Astrocyte (in vitro differentiated cells and primary cell): ENCODE data around the gene WIPF2. TPM values are rescaled to one million over a fixed set of nuclear protein-coding genes. Genes with fewer than 3 reads are reported as not detected.
"Not testable (repeated sequence)": the region's sequence is repeated elsewhere in the genome, so short reads cannot be mapped to it uniquely, and the experiment has no call there.

ENCODE experiments used
- DNase-seq: peaks from one replicate; pipeline ENCODE4 v3.0.0-alpha.2; 2010; ENCODE audit warnings: low read depth
- FAIRE-seq: peaks from 2 replicates; lab custom pipeline; 2011; peaks lifted over from hg19 to GRCh38; lab: Jason Lieb, UNC
- H2AFZ ChIP-seq: 2 replicates; pipeline ENCODE4 v1.6.0; 2012; ENCODE audit warnings: low read depth, low read length, inconsistent platforms
- H3K27ac ChIP-seq: 2 replicates; pipeline ENCODE4 v1.5.1; 2011; ENCODE audit warnings: low read depth, low read length, inconsistent platforms
- H3K27me3 ChIP-seq: 2 replicates; pipeline ENCODE4 v1.6.0; 2011; ENCODE audit warnings: low read length, inconsistent platforms; ENCODE audit not compliant: insufficient read depth
- H3K36me3 ChIP-seq: 2 replicates; pipeline ENCODE4 v1.5.1; 2011; ENCODE audit warnings: low read length, inconsistent platforms; ENCODE audit not compliant: insufficient read depth
- H3K4me1 ChIP-seq: 2 replicates; pipeline ENCODE4 v1.5.1; 2011; ENCODE audit warnings: low read length, inconsistent platforms; ENCODE audit not compliant: insufficient read depth
- H3K4me2 ChIP-seq: 2 replicates; pipeline ENCODE4 v1.6.0; 2012; ENCODE audit warnings: low read length, inconsistent platforms
- H3K4me3 ChIP-seq: 2 replicates; pipeline ENCODE4 v1.5.1; 2011; ENCODE audit warnings: low read depth, mild to moderate bottlenecking, low read length, inconsistent platforms; ENCODE audit not compliant: insufficient read depth
- H3K79me2 ChIP-seq: 2 replicates; pipeline ENCODE4 v1.6.0; 2012; ENCODE audit warnings: mild to moderate bottlenecking, low read length, inconsistent platforms; ENCODE audit not compliant: insufficient read depth
- H3K9ac ChIP-seq: 2 replicates; pipeline ENCODE4 v1.6.0; 2012; ENCODE audit warnings: mild to moderate bottlenecking, low read length, inconsistent platforms
- H3K9me3 ChIP-seq: 2 replicates; pipeline ENCODE4 v1.5.1; 2012; ENCODE audit warnings: low read depth, mild to moderate bottlenecking, low read length, inconsistent platforms; ENCODE audit not compliant: insufficient read depth
- H4K20me1 ChIP-seq: 2 replicates; pipeline ENCODE4 v1.6.0; 2012; ENCODE audit warnings: low read length, inconsistent platforms; ENCODE audit not compliant: insufficient read depth
- H3K27ac Mint-ChIP-seq: one replicate; pipeline ENCODE4 v1.8.0; 2021; ENCODE audit warnings: mild to moderate bottlenecking, mixed read lengths; ENCODE audit not compliant: unreplicated experiment
- H3K27me3 Mint-ChIP-seq: one replicate; pipeline ENCODE4 v1.8.0; 2021; ENCODE audit warnings: low read depth, mixed read lengths; ENCODE audit not compliant: unreplicated experiment
- H3K36me3 Mint-ChIP-seq: one replicate; pipeline ENCODE4 v1.8.0; 2021; ENCODE audit warnings: low read depth, mixed read lengths; ENCODE audit not compliant: unreplicated experiment
- H3K4me1 Mint-ChIP-seq: one replicate; pipeline ENCODE4 v1.8.0; 2021; ENCODE audit warnings: low read depth, mixed read lengths; ENCODE audit not compliant: unreplicated experiment
- H3K4me3 Mint-ChIP-seq: one replicate; pipeline ENCODE4 v1.8.0; 2021; ENCODE audit warnings: mild to moderate bottlenecking, moderate library complexity, mixed read lengths; ENCODE audit not compliant: unreplicated experiment
- H3K9me3 Mint-ChIP-seq: one replicate; pipeline ENCODE4 v1.8.0; 2021; ENCODE audit warnings: mild to moderate bottlenecking, mixed read lengths; ENCODE audit not compliant: unreplicated experiment
- EZH2 ChIP-seq: IDR thresholded peaks from 2 replicates; pipeline ENCODE4 v1.6.1; 2012; ENCODE audit warnings: mild to moderate bottlenecking, low read length, inconsistent platforms; ENCODE audit not compliant: insufficient read depth
- total RNA-seq: library from RNA; stranded (reverse); gene quantifications from 2 replicates; pipeline ENCODE4 v1.2.1, GENCODE V29; 2021
- TF ChIP-seq, protein P1 (sequence below): IDR thresholded peaks from 2 replicates; pipeline ENCODE4 v1.5.1; 2011; ENCODE audit warnings: low read depth, mild to moderate bottlenecking, inconsistent platforms, low read length, moderate library complexity; ENCODE audit not compliant: insufficient read depth

Gene WIPF2
- total RNA-seq, 1 donor from 2014 or later, result 30.7 TPM

DNA sequence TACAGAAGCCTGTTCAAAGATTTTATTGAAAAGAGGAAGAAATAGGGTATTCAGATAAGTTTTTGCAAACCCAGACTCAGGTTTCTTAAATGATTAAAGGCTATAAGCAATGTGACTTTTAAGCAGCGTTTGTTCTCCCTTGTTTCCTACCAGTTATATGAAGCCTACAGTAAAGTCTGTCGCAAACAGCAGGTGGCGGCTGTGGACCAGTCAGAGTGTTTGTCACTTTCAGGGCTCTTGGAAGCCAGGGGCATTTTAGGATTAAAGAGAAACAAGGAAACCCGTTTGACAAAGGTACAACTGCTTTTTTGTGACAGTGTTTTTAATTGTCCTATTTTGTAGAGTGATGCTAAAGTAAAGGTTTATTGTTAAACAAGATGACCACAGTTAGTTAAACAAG lies 82.2 kb downstream of the WIPF2 start:
- Mint-ChIP-seq H3K9me3 (no peaks in the 10 kb centered on the region), H3K36me3 (no peaks in the 10 kb centered on the region), H3K27me3 (no peaks in the 10 kb centered on the region), H3K4me1 (peaks cover 23% of the 10 kb centered on the region), H3K27ac (no peak overlapping the region), H3K4me3 (no peak overlapping the region)
- Histone ChIP-seq H3K27me3 (no peaks in the 10 kb centered on the region), H3K9me3 (no peaks in the 10 kb centered on the region), H3K36me3 (peaks cover 20% of the 10 kb centered on the region), H3K9ac (no peak overlapping the region), H3K4me2 (no peak overlapping the region), H2AFZ (no peak overlapping the region), H3K27ac (no peak overlapping the region), H3K4me1 (peaks cover 22% of the 10 kb centered on the region), H3K79me2 (no peaks in the 10 kb centered on the region), H3K4me3 (no peak overlapping the region), H4K20me1 (peaks cover 12% of the 10 kb centered on the region)
- TF ChIP-seq, protein P1, sequence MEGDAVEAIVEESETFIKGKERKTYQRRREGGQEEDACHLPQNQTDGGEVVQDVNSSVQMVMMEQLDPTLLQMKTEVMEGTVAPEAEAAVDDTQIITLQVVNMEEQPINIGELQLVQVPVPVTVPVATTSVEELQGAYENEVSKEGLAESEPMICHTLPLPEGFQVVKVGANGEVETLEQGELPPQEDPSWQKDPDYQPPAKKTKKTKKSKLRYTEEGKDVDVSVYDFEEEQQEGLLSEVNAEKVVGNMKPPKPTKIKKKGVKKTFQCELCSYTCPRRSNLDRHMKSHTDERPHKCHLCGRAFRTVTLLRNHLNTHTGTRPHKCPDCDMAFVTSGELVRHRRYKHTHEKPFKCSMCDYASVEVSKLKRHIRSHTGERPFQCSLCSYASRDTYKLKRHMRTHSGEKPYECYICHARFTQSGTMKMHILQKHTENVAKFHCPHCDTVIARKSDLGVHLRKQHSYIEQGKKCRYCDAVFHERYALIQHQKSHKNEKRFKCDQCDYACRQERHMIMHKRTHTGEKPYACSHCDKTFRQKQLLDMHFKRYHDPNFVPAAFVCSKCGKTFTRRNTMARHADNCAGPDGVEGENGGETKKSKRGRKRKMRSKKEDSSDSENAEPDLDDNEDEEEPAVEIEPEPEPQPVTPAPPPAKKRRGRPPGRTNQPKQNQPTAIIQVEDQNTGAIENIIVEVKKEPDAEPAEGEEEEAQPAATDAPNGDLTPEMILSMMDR, result no peak
- TF ChIP-seq EZH2, result no peak
- FAIRE-seq (no peak), DNase-seq (no peak)

DNA sequence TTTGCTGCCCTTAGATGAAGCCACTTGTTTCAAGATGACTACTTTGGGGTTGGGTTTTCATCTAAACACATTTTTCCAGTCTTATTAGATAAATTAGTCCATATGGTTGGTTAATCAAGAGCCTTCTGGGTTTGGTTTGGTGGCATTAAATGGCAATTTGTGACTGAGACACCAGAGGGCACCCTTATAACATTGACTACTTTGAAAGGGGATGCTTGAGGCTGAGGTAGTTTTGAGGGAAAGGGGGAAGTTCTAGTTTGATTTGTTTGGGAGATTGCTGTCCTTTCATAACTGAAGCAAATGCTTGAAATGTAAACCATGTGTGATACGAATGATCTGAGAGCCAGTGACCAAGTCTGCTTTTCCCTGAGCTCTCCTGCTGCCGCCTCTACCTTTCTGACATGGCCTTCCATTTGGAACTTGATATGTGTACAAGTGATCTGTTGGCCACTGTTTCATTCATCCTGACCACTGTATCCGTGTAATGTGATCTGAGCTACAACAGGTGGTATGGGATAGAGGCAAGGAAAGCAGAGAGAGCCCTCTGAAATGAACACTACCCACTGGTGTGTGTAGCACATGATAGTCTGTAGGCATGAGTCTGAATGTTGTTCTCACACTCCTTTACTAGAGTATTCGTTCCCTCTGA lies 84.0 kb downstream of the WIPF2 start:
- peaks cover 38% of the 10 kb centered on the region for H3K4me1 ChIP-seq
- H3K27me3 Mint-ChIP-seq, result no peaks in the 10 kb centered on the region
- H3K9me3 Mint-ChIP-seq, result no peaks in the 10 kb centered on the region
- DNase-seq, result peak; percentile 44
- no peaks in the 10 kb centered on the region for H3K79me2 ChIP-seq
- H3K27ac Mint-ChIP-seq, result peak overlapping the region; percentile 49
- H3K27me3 ChIP-seq, result no peaks in the 10 kb centered on the region
- peaks cover 21% of the 10 kb centered on the region for H3K4me1 Mint-ChIP-seq
- no peak overlapping the region for H3K4me3 ChIP-seq
- peaks cover 18% of the 10 kb centered on the region for H3K36me3 ChIP-seq
- H3K27ac ChIP-seq, result peak overlapping the region; percentile 73
- H3K4me2 ChIP-seq, result peak overlapping the region; percentile 65
- H4K20me1 ChIP-seq, result peaks cover 12% of the 10 kb centered on the region
- no peaks in the 10 kb centered on the region for H3K36me3 Mint-ChIP-seq
- TF ChIP-seq, protein P1, result peak; percentile 78
- TF ChIP-seq EZH2, result no peak
- peak; percentile 5 for FAIRE-seq
- peak overlapping the region; percentile 22 for H3K9ac ChIP-seq
- H3K9me3 ChIP-seq, result no peaks in the 10 kb centered on the region
- H3K4me3 Mint-ChIP-seq, result no peak overlapping the region
- no peak overlapping the region for H2AFZ ChIP-seq

DNA sequence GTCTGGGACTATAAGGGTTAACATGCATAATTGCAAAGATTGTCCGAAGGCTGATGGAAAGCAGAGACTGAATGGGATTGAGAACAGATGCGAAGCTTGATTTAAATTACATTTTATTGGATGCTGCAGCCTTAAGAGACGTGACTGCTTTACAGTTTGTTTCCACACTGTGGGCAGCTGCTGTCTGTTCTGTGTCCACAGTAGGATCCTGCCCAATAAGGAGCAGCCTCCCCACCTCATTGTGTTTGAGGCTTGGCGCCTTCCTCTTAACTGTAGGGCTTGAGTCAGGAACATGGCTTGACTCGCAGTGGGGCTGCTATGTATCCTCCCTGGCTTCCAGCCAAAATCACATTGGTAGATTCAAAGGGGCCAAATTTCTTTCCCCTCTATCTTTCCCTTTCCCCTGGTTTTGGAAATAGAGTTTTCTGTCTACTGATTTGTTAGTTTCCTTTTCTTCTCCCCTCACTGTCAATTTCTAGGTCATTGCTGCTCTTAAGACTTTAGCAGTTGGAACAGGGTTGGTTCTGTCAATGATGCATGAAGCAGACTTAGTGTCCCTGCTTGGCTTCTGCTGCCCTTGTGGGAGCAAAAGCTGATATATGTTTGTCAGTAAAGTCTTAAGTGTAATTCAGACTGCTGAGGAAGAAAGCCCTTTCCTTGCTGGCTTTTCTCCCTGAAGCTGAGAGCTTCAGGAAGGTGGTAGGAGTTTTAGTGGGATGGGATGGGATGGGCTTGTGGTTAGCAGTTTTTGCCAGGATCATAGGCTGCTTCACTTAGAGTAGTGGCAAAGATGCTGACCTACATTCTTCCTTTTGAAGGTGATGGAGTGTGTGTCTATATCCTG lies 84.8 kb downstream of the WIPF2 start:
- Mint-ChIP-seq H3K36me3 (no peaks in the 10 kb centered on the region), H3K27ac (peak overlapping the region; percentile 95), H3K4me1 (peaks cover 18% of the 10 kb centered on the region), H3K4me3 (peak overlapping the region; percentile 63), H3K27me3 (no peaks in the 10 kb centered on the region), H3K9me3 (no peaks in the 10 kb centered on the region)
- DNase-seq (peak; percentile 71), FAIRE-seq (no peak)
- no peak for TF ChIP-seq EZH2
- TF ChIP-seq, protein P1, result no peak
- Histone ChIP-seq H3K4me1 (peaks cover 37% of the 10 kb centered on the region), H3K9me3 (no peaks in the 10 kb centered on the region), H4K20me1 (peaks cover 12% of the 10 kb centered on the region), H3K9ac (peak overlapping the region; percentile 60), H3K27ac (peak overlapping the region; percentile 73), H3K4me2 (peak overlapping the region; percentile 65), H3K36me3 (peaks cover 18% of the 10 kb centered on the region), H3K79me2 (no peaks in the 10 kb centered on the region), H3K4me3 (no peak overlapping the region), H3K27me3 (no peaks in the 10 kb centered on the region), H2AFZ (no peak overlapping the region)

DNA sequence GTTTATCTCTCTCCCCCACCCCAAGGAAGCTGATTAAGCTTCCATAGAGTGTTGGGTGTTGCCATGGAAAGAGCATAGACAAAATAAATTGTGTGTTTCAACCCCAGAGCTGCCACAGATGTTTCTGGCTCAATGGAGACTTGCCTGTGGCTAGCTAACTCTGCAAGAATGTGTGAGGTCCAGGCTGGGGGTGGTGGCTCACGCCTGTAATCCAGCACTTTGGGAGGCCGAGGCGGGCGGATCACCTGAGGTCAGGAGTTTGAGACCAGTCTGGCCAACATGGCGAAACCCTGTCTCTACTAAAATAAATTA lies 85.4 kb downstream of the WIPF2 start:
- not testable (repeated sequence) for H3K36me3 Mint-ChIP-seq, FAIRE-seq, H3K27me3 Mint-ChIP-seq, H3K4me3 ChIP-seq, H2AFZ ChIP-seq, H3K9me3 Mint-ChIP-seq, H3K9ac ChIP-seq, H3K27me3 ChIP-seq, H3K79me2 ChIP-seq, H3K9me3 ChIP-seq
- peak overlapping the region; percentile 63 for H3K4me3 Mint-ChIP-seq
- peak overlapping the region; percentile 95 for H3K27ac Mint-ChIP-seq
- peaks cover 18% of the 10 kb centered on the region for H3K4me1 Mint-ChIP-seq
- H3K36me3 ChIP-seq, result peaks cover 18% of the 10 kb centered on the region
- H4K20me1 ChIP-seq, result peaks cover 12% of the 10 kb centered on the region
- DNase-seq, result peak; percentile 98
- peak overlapping the region; percentile 65 for H3K4me2 ChIP-seq
- H3K4me1 ChIP-seq, result peaks cover 43% of the 10 kb centered on the region
- peak overlapping the region; percentile 73 for H3K27ac ChIP-seq
